Skin of body (tissue), 2 donors: ENCODE measurements around the gene ZBTB20. TPM values are rescaled to one million over a fixed set of nuclear protein-coding genes. Genes with fewer than 3 reads are reported as not detected.
A peak's percentile ranks its signal among the peaks of the same experiment; 100 is the strongest.

Source experiments
- DNase-seq: peaks from one replicate; lab custom pipeline; 2025; lab: John Stamatoyannopoulos, UW
- total RNA-seq: library from RNA; depleted of rRNA; stranded (reverse); fragments of >200 nt; gene quantifications from one replicate; pipeline ENCODE4 v1.2.3, GENCODE V29; 2014

The ZBTB20 gene
- total RNA-seq, 1 donor from 2014 or later = 45.8 TPM

GRCh38 chr3:115089481-115089880 lies 57.6 kb downstream of the ZBTB20 start:
- no peak for DNase-seq

DNA sequence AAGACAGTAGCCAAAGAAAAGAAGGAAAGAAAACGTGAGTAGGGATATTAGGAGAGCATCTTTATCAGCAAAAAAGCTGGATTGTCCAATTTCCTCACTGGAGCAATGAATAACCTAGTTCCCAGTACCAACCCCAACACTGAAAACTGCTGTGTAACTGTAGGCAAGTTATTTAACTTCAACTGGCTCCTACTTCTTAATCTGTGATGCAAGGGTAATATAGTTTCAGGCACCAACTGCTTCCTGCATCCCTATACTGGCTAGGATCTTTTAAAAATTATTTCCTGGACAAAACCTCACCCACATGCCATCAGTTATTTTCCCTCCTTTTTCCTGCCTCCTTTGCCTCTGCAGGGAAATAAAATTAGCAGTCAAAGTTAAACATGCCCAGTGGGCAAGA lies 59.6 kb downstream of the ZBTB20 start:
- no peak for DNase-seq

DNA sequence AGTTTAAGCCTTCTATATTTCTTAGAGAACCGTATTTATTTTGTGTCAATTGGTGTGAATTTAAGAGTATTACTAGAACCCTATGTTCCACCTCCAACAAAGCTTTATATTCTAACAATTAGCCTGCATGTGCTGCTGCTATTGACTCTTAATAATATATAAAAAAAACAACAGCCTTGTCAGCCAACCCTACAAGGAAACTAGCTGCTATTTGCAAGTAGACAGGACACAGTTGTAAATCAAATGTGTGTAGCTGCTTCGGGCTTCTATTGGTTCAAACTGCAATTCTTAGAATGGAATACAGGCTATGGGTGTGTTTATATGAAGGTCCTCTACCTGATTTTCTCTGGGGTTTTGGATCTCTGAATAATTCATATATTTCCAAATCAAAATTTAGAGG lies 60.7 kb downstream of the ZBTB20 start:
- DNase-seq = no peak

DNA sequence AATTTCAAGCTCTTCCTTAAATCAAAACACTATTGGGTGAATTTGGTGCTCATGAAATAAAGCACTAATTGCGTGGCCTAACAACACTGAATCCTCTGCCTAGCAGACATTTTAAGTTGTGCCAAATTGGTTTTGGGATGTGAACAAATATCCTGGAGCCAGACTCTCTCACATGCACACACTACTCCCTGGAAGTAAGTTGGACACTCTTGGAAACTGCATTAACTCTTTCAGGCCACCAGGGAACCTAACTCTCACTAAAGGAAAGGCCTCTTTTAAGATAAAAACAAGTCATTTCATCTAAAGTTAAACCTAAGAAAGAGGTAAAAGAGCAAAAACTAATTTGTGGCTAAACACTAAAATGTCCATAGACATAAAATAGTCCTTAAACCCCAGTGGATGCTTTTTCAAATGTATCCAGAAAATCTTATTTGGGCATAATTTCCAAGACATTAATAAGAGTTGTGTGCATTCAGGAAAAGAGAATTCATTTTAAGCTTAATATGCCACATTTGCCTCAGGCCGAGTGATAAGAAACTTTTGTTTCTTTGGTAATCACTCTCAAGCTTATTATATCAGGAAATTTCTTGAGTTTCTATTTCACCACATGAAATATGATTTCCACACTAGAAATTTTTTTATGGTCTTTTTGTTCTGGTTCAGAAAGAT lies 61.8 kb downstream of the ZBTB20 start:
- peak; percentile 5 for DNase-seq

DNA sequence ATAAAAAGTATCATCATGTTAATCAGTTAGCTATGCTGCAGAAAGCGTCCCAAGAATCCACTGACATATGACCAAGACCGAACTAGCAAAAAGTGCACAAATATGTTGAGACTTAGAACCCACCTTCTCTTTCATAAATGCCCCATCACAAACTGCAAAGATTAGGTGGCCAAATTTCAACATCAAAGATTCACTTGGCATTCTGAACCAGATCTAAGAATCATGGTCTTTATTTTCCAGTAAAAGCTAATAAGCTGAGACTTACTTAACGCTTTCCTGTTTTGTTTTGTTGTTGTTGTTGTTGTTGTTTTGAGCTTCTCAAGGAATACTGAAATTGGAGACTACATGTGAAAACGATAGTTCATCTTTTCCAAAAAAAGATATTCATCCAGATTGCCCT lies 62.4 kb downstream of the ZBTB20 start:
- no peak for DNase-seq

GRCh38 chr3:115082260-115082659 lies 64.8 kb downstream of the ZBTB20 start:
- no peak for DNase-seq

- no peak for DNase-seq
Measured at GRCh38 chr3:115081444-115081843, 65.6 kb downstream of the ZBTB20 start.

GRCh38 chr3:115077501-115078250 lies 69.4 kb downstream of the ZBTB20 start:
- no peak for DNase-seq

DNA sequence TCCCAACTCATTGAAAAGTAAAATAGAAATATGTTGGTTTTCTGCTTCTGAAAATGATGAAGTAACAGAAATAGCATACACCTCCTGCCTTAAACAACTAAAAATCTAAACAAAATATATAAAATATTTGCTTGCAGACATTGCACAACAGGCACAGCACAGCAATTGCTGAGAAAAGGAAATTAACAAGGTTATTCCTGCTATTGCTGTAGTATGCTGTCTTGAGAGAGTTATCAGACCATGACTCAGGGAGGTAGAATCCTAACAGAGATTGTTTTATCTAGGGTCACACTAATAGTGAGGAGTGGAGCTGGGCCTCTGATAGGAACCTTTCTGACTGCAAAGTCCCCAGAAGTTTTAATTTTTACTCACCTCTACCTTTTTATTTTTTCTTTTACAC lies 72.6 kb downstream of the ZBTB20 start:
- no peak for DNase-seq

DNA sequence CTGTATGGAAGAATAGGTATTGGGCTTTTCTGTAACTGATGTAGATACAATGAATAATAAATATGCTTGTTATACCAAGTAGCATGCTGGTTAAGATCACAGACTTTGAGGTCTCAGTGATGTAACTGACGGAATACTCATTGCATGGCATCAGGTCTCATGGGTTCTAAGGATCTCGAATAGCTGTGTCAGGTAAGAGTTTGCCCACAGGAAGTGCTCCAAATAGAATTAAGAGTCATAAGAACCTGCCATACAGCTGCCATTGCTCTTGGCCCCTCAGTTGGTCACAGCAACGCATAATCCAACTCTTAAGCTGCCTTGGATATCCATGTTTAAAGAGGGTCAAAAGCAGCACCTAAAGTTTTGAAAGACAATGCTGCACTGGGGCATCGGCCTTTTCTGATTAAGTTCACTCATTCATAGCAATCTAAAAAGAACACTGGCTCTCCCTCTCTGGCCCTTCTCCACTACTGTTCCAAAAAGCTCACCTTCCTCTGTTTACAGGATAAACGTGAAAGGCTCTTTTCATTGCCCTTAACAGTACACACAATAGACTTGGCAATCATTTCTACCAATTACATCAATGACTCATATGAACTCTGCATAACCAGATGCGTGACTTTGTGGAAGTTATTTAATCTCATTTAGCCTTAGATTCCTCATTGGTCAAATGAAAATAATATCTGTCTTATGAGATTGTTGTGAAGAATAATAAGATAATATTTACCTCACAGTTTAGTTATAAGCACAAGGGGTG lies 74.6 kb downstream of the ZBTB20 start:
- DNase-seq = no peak

GRCh38 chr3:115071601-115072000 lies 75.5 kb downstream of the ZBTB20 start:
- DNase-seq = no peak

DNA sequence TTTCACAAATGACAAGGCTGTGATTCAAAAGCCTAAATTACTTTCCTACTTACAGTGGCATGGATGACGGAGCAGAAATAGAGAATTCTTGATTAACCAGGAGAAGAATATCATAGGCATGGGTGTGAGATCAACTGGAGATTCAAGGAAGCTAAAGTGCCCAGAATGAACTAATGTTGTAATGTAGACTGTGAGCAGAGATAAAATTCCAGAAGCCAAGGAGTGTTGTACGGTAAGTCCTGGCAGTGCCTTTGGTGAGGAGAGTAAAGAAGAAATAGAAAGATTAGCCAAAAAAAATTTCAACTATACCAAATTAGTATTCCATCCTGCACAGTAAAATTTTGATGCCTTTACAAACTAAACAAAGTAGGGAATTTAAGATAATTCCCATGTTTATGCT lies 75.9 kb downstream of the ZBTB20 start:
- no peak for DNase-seq

- DNase-seq = no peak
Measured at GRCh38 chr3:115068799-115069198, 78.3 kb downstream of the ZBTB20 start.

DNA sequence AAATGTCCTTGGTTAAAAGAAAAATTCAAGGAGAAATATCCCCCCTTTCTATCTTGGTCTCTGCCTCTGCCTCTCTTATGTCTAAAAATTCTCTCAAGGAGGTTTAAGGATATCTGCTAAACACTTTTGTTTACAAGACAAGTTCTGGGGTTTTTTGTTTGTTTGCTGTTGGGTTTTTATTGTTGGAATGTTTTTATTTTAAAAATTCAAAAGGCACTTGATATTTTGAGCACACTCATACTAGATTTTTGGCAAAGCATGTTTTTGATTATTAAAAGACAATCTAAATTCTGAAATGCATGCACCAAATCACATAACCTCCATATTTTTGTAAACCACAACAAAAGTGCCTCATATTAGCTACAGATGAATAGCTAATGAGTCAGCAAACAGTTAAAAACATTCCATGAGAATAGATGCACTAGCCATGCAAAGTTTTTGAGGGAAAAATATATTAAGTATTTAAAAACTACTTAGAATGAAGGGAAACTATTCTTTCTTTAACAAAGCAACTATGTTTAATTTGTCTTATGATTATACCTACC lies 84.6 kb downstream of the ZBTB20 start:
- no peak for DNase-seq

GRCh38 chr3:115062009-115062408 lies 85.1 kb downstream of the ZBTB20 start:
- DNase-seq = no peak

DNA sequence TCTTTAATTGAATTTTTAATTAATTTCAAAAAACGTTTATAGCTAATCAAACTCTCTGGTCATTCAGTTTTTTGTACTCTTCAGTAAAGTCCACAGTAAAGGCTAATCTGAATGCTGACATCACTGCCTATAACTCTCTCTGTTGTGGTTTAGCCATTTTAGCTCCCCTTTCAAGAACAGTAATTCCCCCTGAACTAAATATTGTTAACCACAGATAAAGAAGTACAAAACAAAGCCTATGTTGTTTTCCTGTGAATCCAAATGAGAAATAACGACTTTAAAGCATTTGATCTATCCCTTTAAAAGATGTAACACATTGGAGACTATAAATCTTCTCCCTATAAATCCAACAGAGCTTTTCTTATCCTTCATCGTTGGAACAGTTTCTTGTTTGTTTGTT lies 94.2 kb downstream of the ZBTB20 start:
- DNase-seq = no peak

DNA sequence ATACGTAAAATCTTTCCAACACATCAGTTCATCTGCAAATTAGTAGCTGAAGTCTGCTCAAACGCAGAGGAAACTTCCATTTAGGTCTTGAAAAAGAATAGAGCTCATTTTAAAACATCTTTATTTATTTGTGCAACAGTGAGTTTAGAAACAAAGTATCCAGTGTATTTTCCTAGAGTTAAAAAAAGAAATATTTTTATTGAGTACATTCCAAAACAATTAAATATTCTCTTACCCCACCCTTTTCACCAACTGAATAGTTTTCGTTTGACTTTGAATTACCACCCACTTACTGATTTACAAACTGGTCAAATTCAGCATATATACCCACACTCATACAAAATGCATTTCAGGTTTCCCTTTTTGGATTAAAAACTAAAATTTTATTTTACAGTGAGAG lies 104.7 kb downstream of the ZBTB20 start:
- DNase-seq = no peak

- no peak for DNase-seq
Measured at GRCh38 chr3:115040673-115041286, 106.3 kb downstream of the ZBTB20 start.

DNA sequence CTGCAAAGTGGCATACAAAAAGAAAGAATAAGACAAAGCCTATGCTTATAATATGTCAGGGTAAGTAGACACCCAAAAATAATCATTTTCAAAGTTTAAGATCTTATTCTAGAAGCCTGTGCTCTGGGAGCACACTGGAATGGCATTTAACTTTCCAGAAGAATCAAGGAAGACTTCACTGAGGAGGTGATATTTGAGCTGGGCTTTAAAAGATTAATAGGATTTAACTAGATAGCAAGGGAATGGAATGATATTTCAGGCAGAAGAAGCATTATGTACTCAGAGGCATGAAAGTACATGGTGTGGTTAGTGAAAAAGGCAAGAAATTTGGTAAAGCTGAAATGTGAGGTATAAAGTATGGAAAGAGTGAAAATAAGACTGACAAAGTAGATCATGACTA lies 106.8 kb downstream of the ZBTB20 start:
- no peak for DNase-seq

GRCh38 chr3:115038817-115039216 lies 108.3 kb downstream of the ZBTB20 start:
- DNase-seq = no peak

GRCh38 chr3:115022835-115023398 lies 124.2 kb downstream of the ZBTB20 start:
- DNase-seq = no peak
